Sigmoid colon (tissue), 7 donors: Measurements from ENCODE around the gene ITGB1. TPM values are rescaled to one million over a fixed set of nuclear protein-coding genes. Genes with fewer than 3 reads are reported as not detected.

Experiments
- DNase-seq: peaks from one replicate; pipeline ENCODE4 v3.0.0-alpha.2; 2019
- H3K27ac ChIP-seq, 4 donors: fragments of 200-600 bp; sonication (generic); one replicate each; pipeline ENCODE4 v1.5.1; 2016 to 2019; ENCODE audit warnings: mild to moderate bottlenecking in 1 of 4
- H3K27me3 ChIP-seq, 3 donors: fragments of 200-600 bp; sonication (generic); one replicate each; pipeline ENCODE4 v1.5.1; 2019; ENCODE audit warnings: mild to moderate bottlenecking in 1 of 3
- H3K36me3 ChIP-seq, 4 donors: fragments of 200-600 bp; sonication (generic); one replicate each; pipeline ENCODE4 v1.5.1; 2016 to 2019
- H3K4me1 ChIP-seq, 4 donors: fragments of 200-600 bp; sonication (generic); one replicate each; pipeline ENCODE4 v1.5.1; 2017 to 2019
- H3K4me3 ChIP-seq, 4 donors: fragments of 200-600 bp; sonication (generic); one replicate each; pipeline ENCODE4 v1.5.1; 2017 to 2019; ENCODE audit warnings: mild to moderate bottlenecking in 2 of 4, moderate library complexity in 1 of 4
- H3K9me3 ChIP-seq, 4 donors: fragments of 200-600 bp in 3 of 4; sonication (generic) in 3 of 4; one replicate each; pipeline versions ENCODE4 v1.5.1 to v1.6.1; 2013 to 2019
- EP300 ChIP-seq, 4 donors: sonication (generic); formaldehyde crosslinking; IDR thresholded peaks; one replicate each; pipeline ENCODE4 v1.6.1; 2017; ENCODE audit warnings: antibody characterized with exemption in 4 of 4
- POLR2A ChIP-seq, 2 donors: fragments of 450-650 bp; IDR thresholded peaks; one replicate each; pipeline ENCODE4 v1.6.1; 2016; ENCODE audit warnings: antibody characterized with exemption in 2 of 2, mild to moderate bottlenecking in 2 of 2, moderate library complexity in 2 of 2
- POLR2AphosphoS5 ChIP-seq, 4 donors: sonication (generic); formaldehyde crosslinking; IDR thresholded peaks; one replicate each; pipeline ENCODE4 v1.6.1; 2017; ENCODE audit warnings: antibody characterized with exemption in 4 of 4
- WGBS, 2 donors: extraction: QIAGEN DNeasy Blood & Tissue Kit; methylation state at CpG; one replicate each; pipeline ENCODE4 v1.1.7; 2013; 5-methylcytosine and 5-hydroxymethylcytosine counted together
- intact Hi-C: fragments of 100-400 bp; cut with DNase I; formaldehyde crosslinking; loops from one replicate; pipeline ENCODE4 v1.15.1; 2023
- polyA plus RNA-seq, 3 donors: library from polyadenylated mRNA; stranded (reverse); fragments of 200-250 nt; gene quantifications; one replicate each; pipeline ENCODE4 v1.2.3, GENCODE V29; 2013
- total RNA-seq, 4 donors: library from RNA; depleted of rRNA; stranded (reverse); fragments of >200 nt; gene quantifications; one replicate each; pipeline ENCODE4 v1.1.0, GENCODE V29; 2016
- TF ChIP-seq, protein P1 (sequence below), 4 experiments: fragments of 450-650 bp in 3 of 4; fragments of 200-600 bp in 1 of 4; IDR thresholded peaks; one replicate each; pipeline ENCODE4 v1.5.1; 2016 to 2019; ENCODE audit warnings: antibody characterized with exemption in 4 of 4, mild to moderate bottlenecking in 3 of 4, moderate library complexity in 2 of 4
- donor health status: healthy with polysubstance abuse.
- donor health status: Bipolar disorder and iron deficiency.
- donor health status: healthy.

The ITGB1 gene
- total and polyA plus RNA-seq, 7 donors = 43.8 to 1,360 (median 588) TPM

DNA sequence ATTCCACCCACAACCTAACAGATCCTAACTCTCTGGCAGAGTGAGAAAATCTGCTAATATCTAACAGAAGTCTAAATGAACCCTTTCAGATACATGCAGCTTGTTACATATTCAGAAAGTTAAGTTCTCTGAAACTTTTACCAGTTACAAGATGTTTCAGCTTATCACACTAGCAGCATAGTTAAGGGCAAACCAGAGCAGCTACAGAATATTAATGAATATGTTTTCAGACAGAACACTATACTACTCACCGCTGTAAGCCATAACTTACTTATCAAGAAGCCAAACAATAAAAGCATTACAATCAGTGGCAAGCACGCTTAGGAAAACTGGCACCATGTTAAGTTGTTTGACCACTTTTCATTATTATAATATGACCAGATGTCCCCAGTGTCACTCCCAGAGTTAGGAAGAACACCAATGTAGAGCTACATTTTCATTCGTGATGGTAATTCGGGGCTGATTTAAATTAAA, 2.7 kb downstream of the ITGB1 start:
- Histone ChIP-seq H3K27me3 (no peaks in the 10 kb centered on the region), H3K9me3 (no peaks in the 10 kb centered on the region), H3K4me3 (peak overlapping the region in 3 of 4 donors; percentile 63 to 97 (median 75)), H3K36me3 (no peaks in the 10 kb centered on the region), H3K4me1 (peaks cover 0 to 79% (median 69%) of the 10 kb centered on the region in 4 donors), H3K27ac (peak overlapping the region; percentile 94 to 99 (median 98))
- no peak for TF ChIP-seq EP300 (IDR thresholded peaks at IDR 0.05)
- no peak for TF ChIP-seq POLR2A (IDR thresholded peaks at IDR 0.05)
- no peak for TF ChIP-seq POLR2AphosphoS5 (IDR thresholded peaks at IDR 0.05)
- TF ChIP-seq, protein P1, sequence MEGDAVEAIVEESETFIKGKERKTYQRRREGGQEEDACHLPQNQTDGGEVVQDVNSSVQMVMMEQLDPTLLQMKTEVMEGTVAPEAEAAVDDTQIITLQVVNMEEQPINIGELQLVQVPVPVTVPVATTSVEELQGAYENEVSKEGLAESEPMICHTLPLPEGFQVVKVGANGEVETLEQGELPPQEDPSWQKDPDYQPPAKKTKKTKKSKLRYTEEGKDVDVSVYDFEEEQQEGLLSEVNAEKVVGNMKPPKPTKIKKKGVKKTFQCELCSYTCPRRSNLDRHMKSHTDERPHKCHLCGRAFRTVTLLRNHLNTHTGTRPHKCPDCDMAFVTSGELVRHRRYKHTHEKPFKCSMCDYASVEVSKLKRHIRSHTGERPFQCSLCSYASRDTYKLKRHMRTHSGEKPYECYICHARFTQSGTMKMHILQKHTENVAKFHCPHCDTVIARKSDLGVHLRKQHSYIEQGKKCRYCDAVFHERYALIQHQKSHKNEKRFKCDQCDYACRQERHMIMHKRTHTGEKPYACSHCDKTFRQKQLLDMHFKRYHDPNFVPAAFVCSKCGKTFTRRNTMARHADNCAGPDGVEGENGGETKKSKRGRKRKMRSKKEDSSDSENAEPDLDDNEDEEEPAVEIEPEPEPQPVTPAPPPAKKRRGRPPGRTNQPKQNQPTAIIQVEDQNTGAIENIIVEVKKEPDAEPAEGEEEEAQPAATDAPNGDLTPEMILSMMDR (IDR thresholded peaks at IDR 0.05) = no peak
- no peak for DNase-seq
- intact Hi-C loops = loop anchor here (10.0 kb wide), 1 partner anchor 901 kb away; the partner anchor contains the start of gene KIF5B
- WGBS, 2 donors = 17 to 58% methylated on average over 4 of the region's 4 CpGs

DNA sequence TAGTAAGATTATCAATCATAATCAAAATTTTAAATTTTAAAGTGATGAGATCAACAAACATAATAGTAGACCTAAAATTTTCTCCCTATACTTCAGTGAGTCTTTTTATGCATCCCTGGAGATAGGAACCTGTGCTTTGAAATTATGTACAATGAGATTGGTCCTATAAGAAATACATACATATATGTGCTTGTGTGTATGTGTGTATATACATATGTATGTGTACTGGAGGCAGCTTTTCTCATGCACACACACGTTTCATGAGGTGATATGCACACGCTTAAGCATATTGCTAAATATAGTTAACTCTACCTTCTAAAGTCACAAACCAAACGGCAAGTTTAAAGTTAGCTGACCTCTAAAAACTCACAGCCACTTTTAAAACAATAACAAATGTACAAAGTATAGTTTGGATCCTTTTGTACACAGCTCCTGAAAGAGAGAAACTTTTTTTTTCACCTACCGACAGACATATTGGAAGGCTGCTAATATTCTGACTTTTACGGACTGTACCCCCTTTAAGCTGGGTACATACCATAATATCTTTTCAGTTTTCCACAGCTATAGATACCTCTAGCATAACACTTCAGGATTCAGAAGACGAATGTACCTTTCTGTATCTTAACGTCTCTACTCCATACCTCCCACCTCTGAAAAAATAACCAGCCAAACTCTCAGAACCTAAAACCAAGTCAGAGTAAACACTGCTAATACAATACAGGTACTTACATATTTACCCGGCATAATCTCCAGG, 3.3 kb downstream of the ITGB1 start:
- 36 to 62% methylated on average over 8 of the region's 8 CpGs for WGBS, 2 donors
- Histone ChIP-seq H3K4me3 (peak overlapping the region in 3 of 4 donors; percentile 63 to 97 (median 75)), H3K4me1 (peaks cover 0 to 80% (median 70%) of the 10 kb centered on the region in 4 donors), H3K36me3 (no peaks in the 10 kb centered on the region), H3K27me3 (no peaks in the 10 kb centered on the region), H3K9me3 (no peaks in the 10 kb centered on the region), H3K27ac (peak overlapping the region; percentile 94 to 99 (median 98))
- TF ChIP-seq EP300 (IDR thresholded peaks at IDR 0.05) (no peak), POLR2AphosphoS5 (IDR thresholded peaks at IDR 0.05) (no peak), POLR2A (IDR thresholded peaks at IDR 0.05) (no peak)
- TF ChIP-seq, protein P1 (IDR thresholded peaks at IDR 0.05) = no peak
- no peak for DNase-seq
- intact Hi-C loops = loop anchor here (10.0 kb wide), 1 partner anchor 900 kb away; the partner anchor contains the start of gene KIF5B

DNA sequence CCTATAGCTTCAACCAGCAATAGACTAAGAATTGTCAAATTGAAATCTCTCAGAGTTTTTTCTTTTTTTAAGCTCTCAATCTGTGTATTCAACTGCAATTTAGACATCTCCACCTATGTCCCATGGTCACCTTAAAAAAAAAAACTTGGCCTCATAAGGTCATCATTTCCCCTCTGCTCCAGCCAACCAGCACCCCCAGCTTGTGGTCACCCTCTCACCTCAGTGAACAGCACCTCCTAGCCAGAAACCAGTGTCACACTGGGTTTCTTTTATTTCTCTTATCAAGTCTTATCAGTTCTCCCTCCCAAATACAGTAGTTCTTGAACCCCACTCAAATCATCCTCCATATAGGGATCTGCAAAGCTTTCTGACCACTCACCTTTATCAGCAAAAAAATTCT, 4.0 kb downstream of the ITGB1 start:
- intact Hi-C loops = loop anchor here (10.0 kb wide), 1 partner anchor 899 kb away; the partner anchor contains the start of gene KIF5B
- no peak for TF ChIP-seq POLR2AphosphoS5 (IDR thresholded peaks at IDR 0.05)
- TF ChIP-seq EP300 (IDR thresholded peaks at IDR 0.05) = no peak
- no peaks in the 10 kb centered on the region for H3K36me3 ChIP-seq
- peak overlapping the region in 1 of 4 donors; percentile 97 for H3K4me3 ChIP-seq
- H3K4me1 ChIP-seq = peaks cover 0 to 80% (median 70%) of the 10 kb centered on the region in 4 donors
- no peaks in the 10 kb centered on the region for H3K9me3 ChIP-seq
- peak overlapping the region; percentile 94 to 99 (median 98) for H3K27ac ChIP-seq
- DNase-seq = no peak
- no peaks in the 10 kb centered on the region for H3K27me3 ChIP-seq

DNA sequence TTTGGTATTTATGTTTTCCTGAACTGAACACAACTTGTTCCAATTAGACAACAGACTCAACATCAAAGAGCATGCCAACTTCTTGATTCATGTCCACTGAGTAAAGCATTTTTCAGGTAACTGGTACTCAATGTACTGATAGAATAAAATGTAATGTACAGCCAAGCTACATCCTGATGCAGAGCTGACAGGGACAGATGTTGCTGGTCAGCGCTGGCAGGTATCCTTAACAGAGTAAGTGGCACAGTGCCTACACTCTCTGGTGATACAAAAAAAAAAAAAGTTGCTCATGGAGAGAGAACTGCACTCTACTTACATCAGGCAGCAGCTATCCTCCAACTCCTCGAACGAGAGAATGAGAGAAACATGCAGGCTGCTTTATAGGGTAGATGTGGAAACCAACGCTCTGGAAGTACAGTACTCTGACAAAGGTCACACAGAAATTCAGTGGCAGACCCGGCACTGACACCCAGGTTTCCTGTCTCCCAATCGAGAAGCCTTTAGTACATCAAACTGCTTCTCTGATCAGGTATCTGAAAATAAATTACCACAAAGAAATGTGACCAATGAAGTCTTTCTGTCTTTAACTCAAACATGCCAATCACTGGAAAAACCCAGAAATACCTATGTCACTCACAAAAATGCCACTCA, 4.6 kb downstream of the ITGB1 start:
- Histone ChIP-seq H3K36me3 (no peaks in the 10 kb centered on the region), H3K27ac (peak overlapping the region; percentile 94 to 99 (median 98)), H3K27me3 (no peaks in the 10 kb centered on the region), H3K4me1 (peaks cover 0 to 86% (median 75%) of the 10 kb centered on the region in 4 donors), H3K4me3 (no peak overlapping the region), H3K9me3 (no peaks in the 10 kb centered on the region)
- DNase-seq = no peak
- TF ChIP-seq POLR2A (IDR thresholded peaks at IDR 0.05) = no peak
- TF ChIP-seq POLR2AphosphoS5 (IDR thresholded peaks at IDR 0.05) = peak in 1 of 4 donors; percentile 18
- TF ChIP-seq, protein P1 (IDR thresholded peaks at IDR 0.05) = no peak
- no peak for TF ChIP-seq EP300 (IDR thresholded peaks at IDR 0.05)
- intact Hi-C loops = loop anchor here (10.0 kb wide), 1 partner anchor 899 kb away; the partner anchor contains the start of gene KIF5B
- WGBS, 2 donors = 33 to 62% methylated on average over 6 of the region's 6 CpGs
